Endothelial cell of umbilical vein (primary cell): ENCODE results near the gene ZNF254.

Experiments
- CTCF ChIP-seq, 2 donors: IDR thresholded peaks; 1 replicate in 1 of 2; 2 replicates in 1 of 2; pipeline ENCODE4 v1.5.1; 2011; ENCODE audit warnings: low read length in 2 of 2, mild to moderate bottlenecking in 2 of 2, moderate library complexity in 2 of 2, control low read depth in 1 of 2, inconsistent platforms in 1 of 2, low read depth in 1 of 2; ENCODE audit not compliant: insufficient read depth in 1 of 2; ENCODE audit errors: extremely low read depth in 1 of 2
- MAX ChIP-seq: IDR thresholded peaks from 2 replicates; pipeline ENCODE4 v1.6.1; 2011; ENCODE audit not compliant: insufficient read depth, insufficient read length
- MYC ChIP-seq: IDR thresholded peaks from one replicate; pipeline ENCODE4 v1.6.1; 2011; ENCODE audit warnings: mild to moderate bottlenecking, low read depth, low read length
- POLR2A ChIP-seq: IDR thresholded peaks from 2 replicates; pipeline ENCODE4 v1.6.1; 2012; ENCODE audit warnings: low read depth, mild to moderate bottlenecking, control low read depth, low read length
- POLR2AphosphoS5 ChIP-seq: IDR thresholded peaks from 2 replicates; pipeline ENCODE4 v1.6.1; 2012; ENCODE audit warnings: low read depth, mild to moderate bottlenecking, control low read depth, low read length, moderate library complexity; ENCODE audit not compliant: insufficient read depth

GRCh38 chr19:24060687-24061356 lies 26.2 kb upstream of the ZNF254 start:
- no peak for TF ChIP-seq CTCF (IDR thresholded peaks at IDR 0.05; ENCODE audit: extremely low read depth in 1 of 2, insufficient read depth in 1 of 2, low read depth in 1 of 2, low read length in 2 of 2)
- TF ChIP-seq POLR2AphosphoS5, result no peak
- TF ChIP-seq MAX, result no peak
- TF ChIP-seq POLR2A, result no peak
- TF ChIP-seq MYC, result no peak
